ENCODE results near the gene TTC3. TPM values are rescaled to one million over a fixed set of nuclear protein-coding genes. Genes with fewer than 3 reads are reported as not detected.

TTC3 gene
- total RNA-seq, 1 experiment from 2014 or later, result 92.8 TPM

- no TSS peak for BruUV-seq (replicated peaks)
- Histone ChIP-seq H3K27me3 (replicated peaks; ENCODE audit: control insufficient read depth, insufficient read depth, low read length) (no peaks in the 10 kb centered on the region), H3K4me3 (ENCODE audit: low read depth, low read length) (no peak overlapping the region), H3K36me3 (ENCODE audit: control insufficient read depth, insufficient read depth, low read length) (no peaks in the 10 kb centered on the region), H3K4me1 (peaks cover 13% of the 10 kb centered on the region), H3K9me3 (no peaks in the 10 kb centered on the region)
- no peaks in the 10 kb centered on the region for H3K27me3 Mint-ChIP-seq (ENCODE audit: insufficient read depth, unreplicated experiment)
- intact Hi-C loops (cut with micrococcal nuclease; ENCODE audit: unreplicated experiment), result loop anchor here (1.0 kb wide), 1 partner anchor 12 kb away; no protein-coding TSS in a partner anchor
- peak; percentile 73 to 75 for DNase-seq
- CTCF ChIA-PET, result interaction anchor here (0.7 to 1.0 kb wide), 2 partner anchors 9 to 83 kb away, joined by 3 to 4 read pairs; no protein-coding TSS in a partner anchor
- H3K27ac Mint-ChIP-seq (ENCODE audit: unreplicated experiment), result peak overlapping the region; percentile 70
- no peak overlapping the region for H3K4me3 Mint-ChIP-seq (ENCODE audit: unreplicated experiment)
- TF ChIP-seq, protein P1, sequence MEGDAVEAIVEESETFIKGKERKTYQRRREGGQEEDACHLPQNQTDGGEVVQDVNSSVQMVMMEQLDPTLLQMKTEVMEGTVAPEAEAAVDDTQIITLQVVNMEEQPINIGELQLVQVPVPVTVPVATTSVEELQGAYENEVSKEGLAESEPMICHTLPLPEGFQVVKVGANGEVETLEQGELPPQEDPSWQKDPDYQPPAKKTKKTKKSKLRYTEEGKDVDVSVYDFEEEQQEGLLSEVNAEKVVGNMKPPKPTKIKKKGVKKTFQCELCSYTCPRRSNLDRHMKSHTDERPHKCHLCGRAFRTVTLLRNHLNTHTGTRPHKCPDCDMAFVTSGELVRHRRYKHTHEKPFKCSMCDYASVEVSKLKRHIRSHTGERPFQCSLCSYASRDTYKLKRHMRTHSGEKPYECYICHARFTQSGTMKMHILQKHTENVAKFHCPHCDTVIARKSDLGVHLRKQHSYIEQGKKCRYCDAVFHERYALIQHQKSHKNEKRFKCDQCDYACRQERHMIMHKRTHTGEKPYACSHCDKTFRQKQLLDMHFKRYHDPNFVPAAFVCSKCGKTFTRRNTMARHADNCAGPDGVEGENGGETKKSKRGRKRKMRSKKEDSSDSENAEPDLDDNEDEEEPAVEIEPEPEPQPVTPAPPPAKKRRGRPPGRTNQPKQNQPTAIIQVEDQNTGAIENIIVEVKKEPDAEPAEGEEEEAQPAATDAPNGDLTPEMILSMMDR (IDR thresholded peaks at IDR 0.05; ENCODE audit: insufficient read depth in 1 of 2, low read depth in 1 of 2, low read length in 1 of 2, severe bottlenecking in 1 of 2, unreplicated experiment in 1 of 2), result peak in 1 of 2 experiments; percentile 39
- H3K36me3 Mint-ChIP-seq (ENCODE audit: insufficient read depth, unreplicated experiment), result no peaks in the 10 kb centered on the region
- H3K9me3 Mint-ChIP-seq (ENCODE audit: unreplicated experiment), result peaks cover 12% of the 10 kb centered on the region
- peaks cover 12% of the 10 kb centered on the region for H3K4me1 Mint-ChIP-seq (ENCODE audit: low read depth, unreplicated experiment)
- POLR2A ChIA-PET, result interaction anchor here (0.5 kb wide), 1 partner anchor 9 kb away, joined by 4 read pairs; no protein-coding TSS in a partner anchor
Measured at GRCh38 chr21:37060296-37060695, 12.8 kb upstream of the TTC3 start.

GRCh38 chr21:37061926-37062592 lies 11.0 kb upstream of the TTC3 start:
- peaks cover 12% of the 10 kb centered on the region for H3K4me1 Mint-ChIP-seq (ENCODE audit: low read depth, unreplicated experiment)
- Histone ChIP-seq H3K27me3 (replicated peaks; ENCODE audit: control insufficient read depth, insufficient read depth, low read length) (no peaks in the 10 kb centered on the region), H3K36me3 (ENCODE audit: control insufficient read depth, insufficient read depth, low read length) (no peaks in the 10 kb centered on the region), H3K4me1 (peaks cover 13% of the 10 kb centered on the region), H3K9me3 (no peaks in the 10 kb centered on the region), H3K4me3 (ENCODE audit: low read depth, low read length) (no peak overlapping the region)
- DNase-seq, result no peak
- ChIA-PET POLR2A (no interaction called here), CTCF (no interaction called here)
- intact Hi-C loops (cut with micrococcal nuclease; ENCODE audit: unreplicated experiment), result no loop called here
- no peaks in the 10 kb centered on the region for H3K27me3 Mint-ChIP-seq (ENCODE audit: insufficient read depth, unreplicated experiment)
- H3K4me3 Mint-ChIP-seq (ENCODE audit: unreplicated experiment), result no peak overlapping the region
- no peaks in the 10 kb centered on the region for H3K9me3 Mint-ChIP-seq (ENCODE audit: unreplicated experiment)
- BruUV-seq (replicated peaks), result no TSS peak
- no peaks in the 10 kb centered on the region for H3K36me3 Mint-ChIP-seq (ENCODE audit: insufficient read depth, unreplicated experiment)
- TF ChIP-seq, protein P1 (IDR thresholded peaks at IDR 0.05; ENCODE audit: insufficient read depth in 1 of 2, low read depth in 1 of 2, low read length in 1 of 2, severe bottlenecking in 1 of 2, unreplicated experiment in 1 of 2), result no peak
- H3K27ac Mint-ChIP-seq (ENCODE audit: unreplicated experiment), result no peak overlapping the region

GRCh38 chr21:37062593-37062935 lies 10.5 kb upstream of the TTC3 start:
- no peaks in the 10 kb centered on the region for H3K27me3 Mint-ChIP-seq (ENCODE audit: insufficient read depth, unreplicated experiment)
- Histone ChIP-seq H3K4me3 (ENCODE audit: low read depth, low read length) (no peak overlapping the region), H3K36me3 (ENCODE audit: control insufficient read depth, insufficient read depth, low read length) (no peaks in the 10 kb centered on the region), H3K27me3 (replicated peaks; ENCODE audit: control insufficient read depth, insufficient read depth, low read length) (no peaks in the 10 kb centered on the region), H3K4me1 (peaks cover 13% of the 10 kb centered on the region), H3K9me3 (no peaks in the 10 kb centered on the region)
- H3K4me1 Mint-ChIP-seq (ENCODE audit: low read depth, unreplicated experiment), result peaks cover 12% of the 10 kb centered on the region
- intact Hi-C loops (cut with micrococcal nuclease; ENCODE audit: unreplicated experiment), result no loop called here
- ChIA-PET POLR2A (no interaction called here), CTCF (no interaction called here)
- no peak overlapping the region for H3K27ac Mint-ChIP-seq (ENCODE audit: unreplicated experiment)
- H3K36me3 Mint-ChIP-seq (ENCODE audit: insufficient read depth, unreplicated experiment), result peaks cover 5% of the 10 kb centered on the region
- no peaks in the 10 kb centered on the region for H3K9me3 Mint-ChIP-seq (ENCODE audit: unreplicated experiment)
- no peak overlapping the region for H3K4me3 Mint-ChIP-seq (ENCODE audit: unreplicated experiment)
- no peak for DNase-seq
- no TSS peak for BruUV-seq (replicated peaks)
- TF ChIP-seq, protein P1 (IDR thresholded peaks at IDR 0.05; ENCODE audit: insufficient read depth in 1 of 2, low read depth in 1 of 2, low read length in 1 of 2, severe bottlenecking in 1 of 2, unreplicated experiment in 1 of 2), result no peak

Data from Caco-2 (cell line).